Endothelial cell of umbilical vein (primary cell): ENCODE measurements around the gene TSEN15. TPM values are rescaled to one million over a fixed set of nuclear protein-coding genes. Genes with fewer than 3 reads are reported as not detected.

Experiments
- BruUV-seq: library from RNA; stranded (reverse); fragments of 400-500 nt; replicated peaks from 2 replicates; lab custom pipeline; 2021; lab: Mats Ljungman, UMichigan
- CTCF ChIA-PET: fragments of 300-600, 350-600 bp; sonication (Branson Sonifier 250); formaldehyde crosslinking; loops from one replicate; lab custom pipeline; 2021; ENCODE audit warnings: antibody characterized with exemption, inconsistent platforms; lab: Charles Lee
- POLR2A ChIA-PET: fragments of 300-600, 350-600 bp; sonication (Branson Sonifier 250); formaldehyde crosslinking; loops from one replicate; lab custom pipeline; 2021; ENCODE audit warnings: antibody characterized with exemption, inconsistent platforms; lab: Charles Lee
- DNase-seq: peaks from one replicate; pipeline ENCODE4 v3.0.0-alpha.2; 2011; ENCODE audit warnings: low read depth, low spot score
- FAIRE-seq: peaks from 2 replicates; lab custom pipeline; 2011; peaks lifted over from hg19 to GRCh38; lab: Jason Lieb, UNC
- H2AFZ ChIP-seq: 2 replicates; pipeline ENCODE4 v1.6.0; 2012; ENCODE audit warnings: low read depth, low read length, control low read depth, inconsistent platforms
- H3K27ac ChIP-seq: 2 replicates; pipeline ENCODE4 v1.5.1; 2011; ENCODE audit warnings: low read depth, mild to moderate bottlenecking, control low read depth, low read length, moderate library complexity; ENCODE audit not compliant: insufficient read depth
- H3K27me3 ChIP-seq, 2 experiments: 2 replicates each; pipeline versions ENCODE4 v1.6.0 to v1.6.1; 2011; ENCODE audit warnings: low read length in 2 of 2, mixed read lengths in 1 of 2; ENCODE audit not compliant: control insufficient read depth in 2 of 2, insufficient read depth in 2 of 2
- H3K36me3 ChIP-seq, 2 experiments: 2 replicates in 1 of 2; 3 replicates in 1 of 2; pipeline ENCODE4 v1.5.1; 2011; ENCODE audit warnings: low read length in 2 of 2, mild to moderate bottlenecking in 1 of 2, moderate library complexity in 1 of 2; ENCODE audit not compliant: control insufficient read depth in 2 of 2, insufficient read depth in 2 of 2; ENCODE audit errors: extremely low read depth in 1 of 2
- H3K4me1 ChIP-seq: 3 replicates; pipeline ENCODE4 v1.5.1; 2011; ENCODE audit warnings: mild to moderate bottlenecking, low read length; ENCODE audit not compliant: control insufficient read depth, insufficient read depth; ENCODE audit errors: extremely low read depth
- H3K4me2 ChIP-seq: 2 replicates; pipeline ENCODE4 v1.6.1; 2011; ENCODE audit warnings: low read length, control low read depth, mixed read lengths; ENCODE audit not compliant: insufficient read depth
- H3K4me3 ChIP-seq, 3 experiments: fragments of 200-600 bp in 1 of 3; sonication (generic), shearing (Covaris generic) in 1 of 3; replicated peaks in 1 of 3; 2 replicates each; pipeline ENCODE4 v1.5.1; 2011 to 2016; ENCODE audit warnings: control low read depth in 3 of 3, low read length in 3 of 3, mild to moderate bottlenecking in 2 of 3, inconsistent platforms in 1 of 3, low read depth in 1 of 3, moderate library complexity in 1 of 3; ENCODE audit not compliant: insufficient read depth in 1 of 3
- H3K79me2 ChIP-seq: 2 replicates; pipeline ENCODE4 v1.6.0; 2012; ENCODE audit warnings: low read length, inconsistent platforms; ENCODE audit not compliant: control insufficient read depth, insufficient read depth
- H3K9ac ChIP-seq: replicated peaks from 2 replicates; pipeline ENCODE3; 2011; ENCODE audit warnings: low read length, control low read depth; ENCODE audit not compliant: insufficient read depth; ENCODE audit errors: extremely low read depth
- H3K9me1 ChIP-seq: replicated peaks from 3 replicates; pipeline ENCODE4 v1.6.0; 2011; ENCODE audit warnings: mild to moderate bottlenecking, low read length; ENCODE audit not compliant: control insufficient read depth, insufficient read depth; ENCODE audit errors: extremely low read depth
- H3K9me3 ChIP-seq: replicated peaks from 2 replicates; pipeline ENCODE4 v1.5.1; 2012; ENCODE audit warnings: low read length, inconsistent platforms; ENCODE audit not compliant: control insufficient read depth, insufficient read depth
- H4K20me1 ChIP-seq: replicated peaks from 2 replicates; pipeline ENCODE3; 2011; ENCODE audit warnings: mild to moderate bottlenecking, low read length; ENCODE audit not compliant: control insufficient read depth, insufficient read depth; ENCODE audit errors: extremely low read depth
- CTCF ChIP-seq, 2 donors: IDR thresholded peaks; 1 replicate in 1 of 2; 2 replicates in 1 of 2; pipeline ENCODE4 v1.5.1; 2011; ENCODE audit warnings: low read length in 2 of 2, mild to moderate bottlenecking in 2 of 2, moderate library complexity in 2 of 2, control low read depth in 1 of 2, inconsistent platforms in 1 of 2, low read depth in 1 of 2; ENCODE audit not compliant: insufficient read depth in 1 of 2; ENCODE audit errors: extremely low read depth in 1 of 2
- EZH2 ChIP-seq: IDR thresholded peaks from 2 replicates; pipeline ENCODE4 v1.6.1; 2012; ENCODE audit warnings: borderline replicate concordance, low read depth, mild to moderate bottlenecking, moderate library complexity, low read length, inconsistent platforms; ENCODE audit not compliant: severe bottlenecking
- FOS ChIP-seq: IDR thresholded peaks from 2 replicates; pipeline ENCODE4 v1.6.1; 2011; ENCODE audit warnings: mild to moderate bottlenecking, low read length, moderate library complexity, borderline replicate concordance; ENCODE audit not compliant: insufficient read depth
- GATA2 ChIP-seq: IDR thresholded peaks from 2 replicates; pipeline ENCODE4 v1.7.0; 2011; ENCODE audit warnings: low read depth, mild to moderate bottlenecking, moderate library complexity, mixed read lengths, low read length; ENCODE audit not compliant: insufficient read length, insufficient read depth
- JUN ChIP-seq: IDR thresholded peaks from 2 replicates; pipeline ENCODE4 v1.6.1; 2011; ENCODE audit warnings: borderline replicate concordance, low read depth; ENCODE audit not compliant: insufficient read length, insufficient read depth
- MAX ChIP-seq: IDR thresholded peaks from 2 replicates; pipeline ENCODE4 v1.6.1; 2011; ENCODE audit not compliant: insufficient read depth, insufficient read length
- MYC ChIP-seq: IDR thresholded peaks from one replicate; pipeline ENCODE4 v1.6.1; 2011; ENCODE audit warnings: mild to moderate bottlenecking, low read depth, low read length
- POLR2A ChIP-seq: IDR thresholded peaks from 2 replicates; pipeline ENCODE4 v1.6.1; 2012; ENCODE audit warnings: low read depth, mild to moderate bottlenecking, control low read depth, low read length
- POLR2AphosphoS5 ChIP-seq: IDR thresholded peaks from 2 replicates; pipeline ENCODE4 v1.6.1; 2012; ENCODE audit warnings: low read depth, mild to moderate bottlenecking, control low read depth, low read length, moderate library complexity; ENCODE audit not compliant: insufficient read depth
- dilution Hi-C: fragments of 300-500 bp; cut with MboI; formaldehyde crosslinking; loops from one replicate; pipeline ENCODE4 v1.15.0; 2019; ENCODE audit warnings: low sequenced_read_pairs; ENCODE audit not compliant: extremely low pct_ligation_motif_present
- intact Hi-C: fragments of 100-400 bp; cut with micrococcal nuclease; formaldehyde crosslinking; loops from one replicate; pipeline ENCODE4 v1.10.0; 2022
- polyA plus RNA-seq, 4 experiments: library from polyadenylated mRNA; depleted of rRNA in 3 of 4; stranded (reverse) in 3 of 4; unstranded in 1 of 4; fragments of >200 nt; gene quantifications; 2 replicates each; pipeline versions ENCODE4 v1.2.1 to v1.2.3, GENCODE V29; 2011 to 2012; ENCODE audit warnings: missing spikeins in 1 of 4
- total RNA-seq: library from RNA; stranded (reverse); gene quantifications from 2 replicates; pipeline ENCODE4 v1.2.3, GENCODE V29; 2021

TSEN15 gene
- total and polyA plus RNA-seq, 2 donors (not counting 3 experiments of a cell fraction or from before 2014, with no cell fraction given): 20.6 to 25.8 TPM

- Histone ChIP-seq H3K9me3 (no peaks in the 10 kb centered on the region), H3K9ac (no peak overlapping the region), H3K9me1 (no peaks in the 10 kb centered on the region), H3K4me2 (no peak overlapping the region), H2AFZ (no peak overlapping the region), H3K27me3 (no peaks in the 10 kb centered on the region), H3K4me1 (no peaks in the 10 kb centered on the region), H3K79me2 (no peaks in the 10 kb centered on the region), H3K27ac (no peak overlapping the region), H3K36me3 (no peaks in the 10 kb centered on the region), H4K20me1 (no peaks in the 10 kb centered on the region), H3K4me3 (no peak overlapping the region)
- FAIRE-seq (no peak), DNase-seq (peak; percentile 4)
- TF ChIP-seq POLR2A (no peak), JUN (no peak), MYC (no peak), GATA2 (no peak), MAX (no peak), EZH2 (no peak), CTCF (IDR thresholded peaks at IDR 0.05; ENCODE audit: extremely low read depth in 1 of 2, insufficient read depth in 1 of 2, low read depth in 1 of 2, low read length in 2 of 2) (no peak), POLR2AphosphoS5 (no peak), FOS (no peak)
- ChIA-PET POLR2A (no interaction called here), CTCF (interaction anchor here (0.8 to 2.1 kb wide), 5 partner anchors 9 to 548 kb away, joined by 3 to 5 read pairs (median 4); no protein-coding TSS in a partner anchor)
- intact Hi-C loops (no loop called here), dilution Hi-C loops (no loop called here)
- no TSS peak for BruUV-seq
Measured at GRCh38 chr1:184116287-184116686, 64.8 kb downstream of the TSEN15 start.
